ENCODE data around the gene CACNB2.

DNA sequence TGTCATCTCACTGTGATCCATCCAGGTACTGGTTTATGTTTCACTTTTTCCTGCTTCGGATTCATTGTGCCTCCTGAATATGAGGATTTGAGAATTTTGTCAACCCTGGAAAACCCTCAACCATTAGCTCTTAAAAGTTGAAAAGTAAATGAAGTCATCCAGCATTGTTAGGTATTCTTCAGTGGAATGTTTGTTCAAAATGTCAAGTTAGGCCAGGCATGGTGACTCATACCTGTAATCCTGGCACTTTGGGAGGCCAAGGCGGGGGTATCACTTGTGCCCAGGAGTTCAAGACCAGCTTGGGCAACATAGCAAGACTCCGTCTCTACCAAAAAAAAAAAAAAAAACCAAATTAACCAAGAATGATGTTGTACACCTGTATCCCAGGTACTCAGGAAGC lies 289.1 kb downstream of the CACNB2 start:
- TF ChIP-seq EP300 (IDR thresholded peaks at IDR 0.05) (no peak), POLR2A (IDR thresholded peaks at IDR 0.05) (no peak)
- TF ChIP-seq, protein P1, sequence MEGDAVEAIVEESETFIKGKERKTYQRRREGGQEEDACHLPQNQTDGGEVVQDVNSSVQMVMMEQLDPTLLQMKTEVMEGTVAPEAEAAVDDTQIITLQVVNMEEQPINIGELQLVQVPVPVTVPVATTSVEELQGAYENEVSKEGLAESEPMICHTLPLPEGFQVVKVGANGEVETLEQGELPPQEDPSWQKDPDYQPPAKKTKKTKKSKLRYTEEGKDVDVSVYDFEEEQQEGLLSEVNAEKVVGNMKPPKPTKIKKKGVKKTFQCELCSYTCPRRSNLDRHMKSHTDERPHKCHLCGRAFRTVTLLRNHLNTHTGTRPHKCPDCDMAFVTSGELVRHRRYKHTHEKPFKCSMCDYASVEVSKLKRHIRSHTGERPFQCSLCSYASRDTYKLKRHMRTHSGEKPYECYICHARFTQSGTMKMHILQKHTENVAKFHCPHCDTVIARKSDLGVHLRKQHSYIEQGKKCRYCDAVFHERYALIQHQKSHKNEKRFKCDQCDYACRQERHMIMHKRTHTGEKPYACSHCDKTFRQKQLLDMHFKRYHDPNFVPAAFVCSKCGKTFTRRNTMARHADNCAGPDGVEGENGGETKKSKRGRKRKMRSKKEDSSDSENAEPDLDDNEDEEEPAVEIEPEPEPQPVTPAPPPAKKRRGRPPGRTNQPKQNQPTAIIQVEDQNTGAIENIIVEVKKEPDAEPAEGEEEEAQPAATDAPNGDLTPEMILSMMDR (IDR thresholded peaks at IDR 0.05): no peak

Measured in gastroesophageal sphincter (tissue), 3 donors.